Caki2 (cell line): ENCODE data around the gene HELZ2. TPM values are rescaled to one million over a fixed set of nuclear protein-coding genes. Genes with fewer than 3 reads are reported as not detected.

Source experiments
- DNase-seq: peaks from one replicate; pipeline ENCODE4 v3.0.0-alpha.2; 2015; ENCODE audit warnings: low read depth
- in situ Hi-C: cut with HindIII; loops from 2 replicates; pipeline ENCODE4 v1.10.0; 2016; ENCODE audit warnings: low sequenced_read_pairs, low pct_unique_long_range_greater_than_20kb, mixed read lengths
- total RNA-seq: library from RNA; depleted of rRNA; stranded (reverse); fragments of >200 nt; shearing (Covaris generic); gene quantifications from 2 replicates; pipeline ENCODE4 v1.2.3, GENCODE V29; 2014; ENCODE audit warnings: low replicate concordance

The HELZ2 gene
- total RNA-seq, 1 experiment from 2014 or later, result 26.3 TPM

- DNase-seq, result no peak
- in situ Hi-C loops, result no loop called here
These were observed 37.0 kb downstream of the HELZ2 start, which contains the start of gene PTK6 for GRCh38 chr20:63536997-63537524. Gene PTK6, minus strand, starts transcription at chr20:63537376. Its CDS starts 62 bp downstream, at chr20:63537314.

GRCh38 chr20:63536241-63536977 lies 37.6 kb downstream of the HELZ2 start:
- in situ Hi-C loops, result no loop called here
- no peak for DNase-seq

GRCh38 chr20:63534831-63535651 lies 39.0 kb downstream of the HELZ2 start:
- in situ Hi-C loops, result no loop called here
- no peak for DNase-seq

- in situ Hi-C loops, result no loop called here
These were observed 39.6 kb downstream of the HELZ2 start for GRCh38 chr20:63534427-63534830.

GRCh38 chr20:63533871-63534393 lies 40.1 kb downstream of the HELZ2 start:
- no peak for DNase-seq
- in situ Hi-C loops, result no loop called here

More at GRCh38 chr20:63534427-63534830, 39.6 kb downstream of the HELZ2 start:
- DNase-seq, result no peak

GRCh38 chr20:63533388-63533787 lies 40.7 kb downstream of the HELZ2 start:
- in situ Hi-C loops, result no loop called here
- no peak for DNase-seq

- DNase-seq, result no peak
- in situ Hi-C loops, result no loop called here
These were observed 41.5 kb downstream of the HELZ2 start for GRCh38 chr20:63532449-63532971.

GRCh38 chr20:63531686-63532448 lies 42.2 kb downstream of the HELZ2 start:
- in situ Hi-C loops, result no loop called here
- DNase-seq, result no peak

GRCh38 chr20:63530788-63531160 lies 43.3 kb downstream of the HELZ2 start:
- DNase-seq, result no peak
- in situ Hi-C loops, result no loop called here

- DNase-seq, result no peak
- in situ Hi-C loops, result no loop called here
These were observed 43.9 kb downstream of the HELZ2 start for GRCh38 chr20:63529861-63530787.

- in situ Hi-C loops, result no loop called here
These were observed 44.7 kb downstream of the HELZ2 start for GRCh38 chr20:63529180-63529860.

GRCh38 chr20:63527184-63527583 lies 46.9 kb downstream of the HELZ2 start:
- DNase-seq, result no peak
- in situ Hi-C loops, result no loop called here

More at GRCh38 chr20:63529180-63529860, 44.7 kb downstream of the HELZ2 start:
- no peak for DNase-seq

- in situ Hi-C loops, result no loop called here
- peak; percentile 51 for DNase-seq
These were observed 48.1 kb downstream of the HELZ2 start for GRCh38 chr20:63525971-63526370.

- DNase-seq, result no peak
- in situ Hi-C loops, result no loop called here
These were observed 48.9 kb downstream of the HELZ2 start for GRCh38 chr20:63525185-63525584.
